Endothelial cell (in vitro differentiated cells): ENCODE results near the gene TRDN. TPM values are rescaled to one million over a fixed set of nuclear protein-coding genes. Genes with fewer than 3 reads are reported as not detected.

Experiments
- DNase-seq: peaks from one replicate; pipeline ENCODE4 v3.0.0; 2021; ENCODE audit warnings: low spot score
- H3K27ac Mint-ChIP-seq: one replicate; pipeline ENCODE4 v1.8.0; 2021; ENCODE audit warnings: mixed read lengths, inconsistent platforms; ENCODE audit not compliant: unreplicated experiment
- H3K27me3 Mint-ChIP-seq: one replicate; pipeline ENCODE4 v1.8.0; 2021; ENCODE audit warnings: mild to moderate bottlenecking, moderate library complexity, mixed read lengths, inconsistent platforms; ENCODE audit not compliant: unreplicated experiment
- H3K36me3 Mint-ChIP-seq: one replicate; pipeline ENCODE4 v1.8.0; 2021; ENCODE audit warnings: mild to moderate bottlenecking, low read depth, mixed read lengths, inconsistent platforms; ENCODE audit not compliant: unreplicated experiment
- H3K4me1 Mint-ChIP-seq: one replicate; pipeline ENCODE4 v1.8.0; 2021; ENCODE audit warnings: mild to moderate bottlenecking, mixed read lengths, inconsistent platforms; ENCODE audit not compliant: unreplicated experiment
- H3K4me3 Mint-ChIP-seq: one replicate; pipeline ENCODE4 v1.8.0; 2021; ENCODE audit warnings: mild to moderate bottlenecking, mixed read lengths, inconsistent platforms; ENCODE audit not compliant: unreplicated experiment
- H3K9me3 Mint-ChIP-seq: one replicate; pipeline ENCODE4 v1.8.0; 2021; ENCODE audit warnings: mixed read lengths, inconsistent platforms; ENCODE audit not compliant: unreplicated experiment
- long read RNA-seq: library from polyadenylated mRNA; unstranded; transcript quantifications from one replicate; pipeline ENCODE4 v2.0.0, GENCODE V29; 2020; ENCODE audit not compliant: unreplicated experiment
- total RNA-seq: library from RNA; stranded (reverse); fragmentation: NEBNext Ultra II Directional; extraction: Animal tissue kit (Norgen Biotek cat#: 25700); gene quantifications from one replicate; pipeline ENCODE4 v1.2.1, GENCODE V29; 2021; ENCODE audit not compliant: unreplicated experiment
- TF ChIP-seq, protein P1 (sequence below): fragments of 200-600 bp; sonication (generic); IDR thresholded peaks from one replicate; pipeline ENCODE4 v1.5.0; 2021; ENCODE audit warnings: antibody characterized with exemption; ENCODE audit not compliant: unreplicated experiment

The TRDN gene
- total RNA-seq = 9.1 TPM
- long read RNA-seq, partial matches to known transcripts = 13 of 16 reads
- long read RNA-seq, other reads (novel, unspliced or antisense) = 3 of 16 reads

- Mint-ChIP-seq H3K27me3 (no peaks in the 10 kb centered on the region), H3K27ac (no peak within 1 kb of the TSS), H3K9me3 (no peaks in the 10 kb centered on the region), H3K4me3 (no peak within 1 kb of the TSS), H3K36me3 (no peaks in the 10 kb centered on the region), H3K4me1 (peaks cover 8% of the 10 kb centered on the region)
- TF ChIP-seq, protein P1, sequence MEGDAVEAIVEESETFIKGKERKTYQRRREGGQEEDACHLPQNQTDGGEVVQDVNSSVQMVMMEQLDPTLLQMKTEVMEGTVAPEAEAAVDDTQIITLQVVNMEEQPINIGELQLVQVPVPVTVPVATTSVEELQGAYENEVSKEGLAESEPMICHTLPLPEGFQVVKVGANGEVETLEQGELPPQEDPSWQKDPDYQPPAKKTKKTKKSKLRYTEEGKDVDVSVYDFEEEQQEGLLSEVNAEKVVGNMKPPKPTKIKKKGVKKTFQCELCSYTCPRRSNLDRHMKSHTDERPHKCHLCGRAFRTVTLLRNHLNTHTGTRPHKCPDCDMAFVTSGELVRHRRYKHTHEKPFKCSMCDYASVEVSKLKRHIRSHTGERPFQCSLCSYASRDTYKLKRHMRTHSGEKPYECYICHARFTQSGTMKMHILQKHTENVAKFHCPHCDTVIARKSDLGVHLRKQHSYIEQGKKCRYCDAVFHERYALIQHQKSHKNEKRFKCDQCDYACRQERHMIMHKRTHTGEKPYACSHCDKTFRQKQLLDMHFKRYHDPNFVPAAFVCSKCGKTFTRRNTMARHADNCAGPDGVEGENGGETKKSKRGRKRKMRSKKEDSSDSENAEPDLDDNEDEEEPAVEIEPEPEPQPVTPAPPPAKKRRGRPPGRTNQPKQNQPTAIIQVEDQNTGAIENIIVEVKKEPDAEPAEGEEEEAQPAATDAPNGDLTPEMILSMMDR = no peak
- DNase-seq = no peak
These were observed at the start of gene TRDN for GRCh38 chr6:123636782-123637181. TRDN (minus strand) TSS chr6:123636950; CDS start chr6:123636775, 175 bp downstream.

- Mint-ChIP-seq H3K36me3 (no peaks in the 10 kb centered on the region), H3K4me1 (no peaks in the 10 kb centered on the region)
These were observed 45.3 kb upstream of the TRDN start for GRCh38 chr6:123681957-123682462.

GRCh38 chr6:123677897-123678296 lies 41.1 kb upstream of the TRDN start:
- H3K4me3 Mint-ChIP-seq = no peak overlapping the region
- peaks cover 7% of the 10 kb centered on the region for H3K36me3 Mint-ChIP-seq
- H3K27ac Mint-ChIP-seq = no peak overlapping the region

More at GRCh38 chr6:123681957-123682462, 45.3 kb upstream of the TRDN start:
- Mint-ChIP-seq H3K27ac (no peak overlapping the region), H3K27me3 (no peaks in the 10 kb centered on the region), H3K9me3 (no peaks in the 10 kb centered on the region), H3K4me3 (no peak overlapping the region)
- DNase-seq = no peak
- TF ChIP-seq, protein P1 = no peak

GRCh38 chr6:123676793-123677192 lies 40.0 kb upstream of the TRDN start:
- Mint-ChIP-seq H3K4me1 (no peaks in the 10 kb centered on the region), H3K27ac (no peak overlapping the region), H3K27me3 (no peaks in the 10 kb centered on the region), H3K9me3 (peaks cover 6% of the 10 kb centered on the region), H3K4me3 (no peak overlapping the region), H3K36me3 (peaks cover 7% of the 10 kb centered on the region)
- DNase-seq = no peak
- TF ChIP-seq, protein P1 = no peak

More at GRCh38 chr6:123677897-123678296, 41.1 kb upstream of the TRDN start:
- Mint-ChIP-seq H3K9me3 (peaks cover 6% of the 10 kb centered on the region), H3K4me1 (no peaks in the 10 kb centered on the region), H3K27me3 (no peaks in the 10 kb centered on the region)
- TF ChIP-seq, protein P1 = no peak
- no peak for DNase-seq

GRCh38 chr6:123668965-123669591 lies 32.3 kb upstream of the TRDN start:
- no peak for DNase-seq
- H3K36me3 Mint-ChIP-seq = no peaks in the 10 kb centered on the region
- H3K27ac Mint-ChIP-seq = no peak overlapping the region
- TF ChIP-seq, protein P1 = no peak
- H3K9me3 Mint-ChIP-seq = no peaks in the 10 kb centered on the region
- no peaks in the 10 kb centered on the region for H3K4me1 Mint-ChIP-seq
- H3K4me3 Mint-ChIP-seq = no peak overlapping the region
- no peaks in the 10 kb centered on the region for H3K27me3 Mint-ChIP-seq
